Measurements from ENCODE around the gene HLA-DMA. TPM values are rescaled to one million over a fixed set of nuclear protein-coding genes. Genes with fewer than 3 reads are reported as not detected.

The HLA-DMA gene
- polyA plus RNA-seq, 3 donors: 434 to 526 (median 515) TPM

- Histone ChIP-seq H3K4me1 (ENCODE audit: control insufficient read depth in 1 of 2, insufficient read depth in 2 of 2, low read length in 2 of 2) (peaks cover 56 to 57% of the 10 kb centered on the region in 2 donors), H3K27me3 (ENCODE audit: control insufficient read depth in 2 of 2, insufficient read depth in 2 of 2, low read length in 2 of 2) (no peaks in the 10 kb centered on the region), H4K20me1 (ENCODE audit: insufficient read depth, low read length) (no peaks in the 10 kb centered on the region), H2AFZ (ENCODE audit: insufficient read depth, low read depth, low read length, poor library complexity, severe bottlenecking) (no peak overlapping the region), H3K9me3 (replicated peaks in 1 of 2; ENCODE audit: control insufficient read depth in 1 of 2, insufficient read depth in 1 of 2, low read length in 2 of 2) (no peaks in the 10 kb centered on the region), H3K4me2 (replicated peaks; ENCODE audit: extremely low read depth, low read length, poor library complexity, severe bottlenecking) (peak overlapping the region; percentile 89), H3K9ac (ENCODE audit: insufficient read depth, low read length, poor library complexity, severe bottlenecking) (no peak overlapping the region), H3K4me3 (replicated peaks in 1 of 3; ENCODE audit: low read depth in 2 of 3, low read length in 3 of 3) (peak overlapping the region in 1 of 3 experiments; percentile 10), H3K36me3 (replicated peaks in 1 of 2; ENCODE audit: control insufficient read depth in 1 of 2, insufficient read depth in 2 of 2, low read length in 2 of 2) (peaks cover 14 to 19% of the 10 kb centered on the region in 2 donors), H3K27ac (ENCODE audit: low read depth in 1 of 2, low read length in 2 of 2) (peak overlapping the region in 1 of 2 donors; percentile 86), H3K79me2 (ENCODE audit: insufficient read depth, low read length) (peaks cover 74% of the 10 kb centered on the region)
- WGBS (ENCODE audit: insufficient coverage): 55% methylated on average over 4 of the region's 4 CpGs
- H3K9me3 Mint-ChIP-seq: no peaks in the 10 kb centered on the region
- H3K27ac Mint-ChIP-seq: peak overlapping the region; percentile 77 to 98 (median 97)
- no peak for DNase-seq
- intact Hi-C loops (cut with micrococcal nuclease): loop anchor here in 1 of 2 donors (2.0 kb wide), 1 partner anchor 15 kb away; the partner anchor contains the start of gene BRD2
- H3K4me3 Mint-ChIP-seq: no peak overlapping the region
- H3K4me1 Mint-ChIP-seq: peaks cover 63% of the 10 kb centered on the region
- TF ChIP-seq CTCF (IDR thresholded peaks at IDR 0.05): no peak
- H3K27me3 Mint-ChIP-seq (ENCODE audit: low read depth in 3 of 3): peaks cover 0 to 2% (median 0%) of the 10 kb centered on the region in 3 donors
- H3K36me3 Mint-ChIP-seq: peaks cover 26 to 27% of the 10 kb centered on the region in 2 donors
These were observed 878 bp upstream of the HLA-DMA start for GRCh38 chr6:32953775-32954174.

DNA sequence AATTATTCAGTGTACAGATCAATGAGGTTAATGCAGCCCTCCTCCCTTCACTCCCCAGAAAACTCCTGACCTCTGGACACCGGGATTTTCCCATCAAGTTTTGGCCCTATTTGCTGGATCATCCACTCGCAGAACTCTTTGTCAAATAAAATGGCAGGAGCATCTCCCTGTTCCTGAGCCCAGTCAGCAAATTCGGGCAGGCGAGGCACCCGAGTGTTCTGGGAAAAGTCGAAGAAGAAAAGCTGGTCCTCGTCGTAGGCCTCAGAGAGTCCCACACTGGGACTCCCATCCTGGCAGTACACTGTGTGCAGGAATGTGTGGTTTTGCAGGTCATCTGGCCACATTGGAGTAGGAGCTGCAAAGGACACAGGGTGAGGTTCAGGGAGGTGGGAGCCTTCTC, 2.4 kb downstream of the HLA-DMA start:
- Histone ChIP-seq H4K20me1 (ENCODE audit: insufficient read depth, low read length) (no peaks in the 10 kb centered on the region), H3K4me2 (replicated peaks; ENCODE audit: extremely low read depth, low read length, poor library complexity, severe bottlenecking) (peak overlapping the region; percentile 34), H3K36me3 (replicated peaks in 1 of 2; ENCODE audit: control insufficient read depth in 1 of 2, insufficient read depth in 2 of 2, low read length in 2 of 2) (peaks cover 14 to 26% of the 10 kb centered on the region in 2 donors), H3K9me3 (replicated peaks in 1 of 2; ENCODE audit: control insufficient read depth in 1 of 2, insufficient read depth in 1 of 2, low read length in 2 of 2) (no peaks in the 10 kb centered on the region), H2AFZ (ENCODE audit: insufficient read depth, low read depth, low read length, poor library complexity, severe bottlenecking) (no peak overlapping the region), H3K9ac (ENCODE audit: insufficient read depth, low read length, poor library complexity, severe bottlenecking) (no peak overlapping the region), H3K27me3 (ENCODE audit: control insufficient read depth in 2 of 2, insufficient read depth in 2 of 2, low read length in 2 of 2) (no peaks in the 10 kb centered on the region), H3K4me3 (replicated peaks in 1 of 3; ENCODE audit: low read depth in 2 of 3, low read length in 3 of 3) (peak overlapping the region in 1 of 3 experiments; percentile 84), H3K79me2 (ENCODE audit: insufficient read depth, low read length) (peaks cover 74% of the 10 kb centered on the region), H3K4me1 (ENCODE audit: control insufficient read depth in 1 of 2, insufficient read depth in 2 of 2, low read length in 2 of 2) (peaks cover 86 to 89% of the 10 kb centered on the region in 2 donors), H3K27ac (ENCODE audit: low read depth in 1 of 2, low read length in 2 of 2) (peak overlapping the region in 1 of 2 donors; percentile 25)
- peak overlapping the region in 6 of 7 donors; percentile 2 to 98 (median 75) for H3K27ac Mint-ChIP-seq
- TF ChIP-seq CTCF (IDR thresholded peaks at IDR 0.05): no peak
- peaks cover 0 to 2% (median 0%) of the 10 kb centered on the region in 3 donors for H3K27me3 Mint-ChIP-seq (ENCODE audit: low read depth in 3 of 3)
- WGBS (ENCODE audit: insufficient coverage): 93% methylated on average over 8 of the region's 8 CpGs
- DNase-seq: no peak
- H3K9me3 Mint-ChIP-seq: no peaks in the 10 kb centered on the region
- H3K4me3 Mint-ChIP-seq: peak overlapping the region; percentile 72 to 93
- intact Hi-C loops (cut with micrococcal nuclease): no loop called here
- H3K4me1 Mint-ChIP-seq: peaks cover 91% of the 10 kb centered on the region
- peaks cover 32 to 34% of the 10 kb centered on the region in 2 donors for H3K36me3 Mint-ChIP-seq

Measured in CD14-positive monocyte (primary cell).